GM13977 (cell line): ENCODE results near the gene FAM174A.
A peak's percentile ranks its signal among the peaks of the same experiment; 100 is the strongest.

Experiments
- DNase-seq: peaks from one replicate; pipeline ENCODE4 v3.0.0; 2012; ENCODE audit warnings: low spot score
- CTCF ChIP-seq: IDR thresholded peaks from 2 replicates; pipeline ENCODE4 v1.5.1; 2012; ENCODE audit warnings: mild to moderate bottlenecking, control low read depth; ENCODE audit not compliant: insufficient read depth; ENCODE audit errors: extremely low read depth, missing control alignments
- in situ Hi-C: fragments of 300-500 bp; cut with MboI; formaldehyde crosslinking; loops from one replicate; pipeline ENCODE4 v1.12.0; 2022; ENCODE audit warnings: low sequenced_read_pairs, low pct_unique_long_range_greater_than_20kb, mixed read lengths, inconsistent platforms; ENCODE audit not compliant: unreplicated experiment

The FAM174A gene

GRCh38 chr5:100614308-100614707, 79.1 kb downstream of the FAM174A start:
- no peak for TF ChIP-seq CTCF
- in situ Hi-C loops, result loop anchor here (25.0 kb wide), 1 partner anchor 423 kb away; no protein-coding TSS in a partner anchor
- DNase-seq, result no peak

GRCh38 chr5:100615362-100615761, 80.2 kb downstream of the FAM174A start:
- DNase-seq, result no peak
- in situ Hi-C loops, result loop anchor here (25.0 kb wide), 1 partner anchor 422 kb away; no protein-coding TSS in a partner anchor
- no peak for TF ChIP-seq CTCF

GRCh38 chr5:100616291-100616690, 81.1 kb downstream of the FAM174A start:
- no peak for DNase-seq
- in situ Hi-C loops, result loop anchor here (25.0 kb wide), 1 partner anchor 421 kb away; no protein-coding TSS in a partner anchor
- TF ChIP-seq CTCF, result no peak

- in situ Hi-C loops, result loop anchor here (25.0 kb wide), 1 partner anchor 420 kb away; no protein-coding TSS in a partner anchor
- no peak for DNase-seq
- no peak for TF ChIP-seq CTCF
Measured at GRCh38 chr5:100616981-100617380, 81.8 kb downstream of the FAM174A start.

GRCh38 chr5:100623719-100624118, 88.5 kb downstream of the FAM174A start:
- peak; percentile 65 for TF ChIP-seq CTCF
- peak; percentile 19 for DNase-seq
- in situ Hi-C loops, result loop anchor here (25.0 kb wide), 1 partner anchor 414 kb away; no protein-coding TSS in a partner anchor

- TF ChIP-seq CTCF, result no peak
- DNase-seq, result no peak
- in situ Hi-C loops, result no loop called here
Measured at GRCh38 chr5:100634937-100635534, 99.9 kb downstream of the FAM174A start.
